Osteoblast (primary cell): ENCODE results near the gene SCGN. TPM values are rescaled to one million over a fixed set of nuclear protein-coding genes. Genes with fewer than 3 reads are reported as not detected.

Source experiments
- DNase-seq: peaks from one replicate; pipeline ENCODE4 v3.0.0; 2011; ENCODE audit warnings: low spot score, mixed read lengths; ENCODE audit not compliant: insufficient read length; ENCODE audit errors: missing footprints
- H2AFZ ChIP-seq: 2 replicates; pipeline ENCODE4 v1.6.0; 2011; ENCODE audit warnings: mild to moderate bottlenecking, low read length
- H3K27ac ChIP-seq: 2 replicates; pipeline ENCODE4 v1.5.1; 2011; ENCODE audit warnings: mild to moderate bottlenecking, low read depth, low read length, moderate library complexity
- H3K27me3 ChIP-seq: 2 replicates; pipeline ENCODE4 v1.6.0; 2012; ENCODE audit warnings: mild to moderate bottlenecking, control low read depth, inconsistent platforms, low read length, moderate library complexity; ENCODE audit not compliant: insufficient read depth
- H3K36me3 ChIP-seq: 2 replicates; pipeline ENCODE4 v1.5.1; 2011; ENCODE audit warnings: mild to moderate bottlenecking, low read length, control low read depth, moderate library complexity; ENCODE audit not compliant: insufficient read depth
- H3K4me1 ChIP-seq: 2 replicates; pipeline ENCODE4 v1.5.1; 2011; ENCODE audit warnings: mild to moderate bottlenecking, low read length, control low read depth, moderate library complexity; ENCODE audit not compliant: insufficient read depth
- H3K4me2 ChIP-seq: 2 replicates; pipeline ENCODE4 v1.6.0; 2011; ENCODE audit warnings: mild to moderate bottlenecking, low read length; ENCODE audit not compliant: insufficient read depth
- H3K4me3 ChIP-seq: fragments of 200-600 bp; sonication (generic); 3 replicates; pipeline ENCODE4 v1.5.1; 2012; ENCODE audit warnings: mild to moderate bottlenecking, low read length, inconsistent platforms; ENCODE audit not compliant: insufficient read depth
- H3K79me2 ChIP-seq: 2 replicates; pipeline ENCODE4 v1.6.0; 2012; ENCODE audit warnings: mild to moderate bottlenecking, low read length, control low read depth, inconsistent platforms; ENCODE audit not compliant: insufficient read depth
- H3K9me3 ChIP-seq: 2 replicates; pipeline ENCODE4 v1.5.1; 2011; ENCODE audit warnings: low read depth, low read length, control low read depth
- H4K20me1 ChIP-seq: 2 replicates; pipeline ENCODE4 v1.6.0; 2012; ENCODE audit warnings: mild to moderate bottlenecking, low read length, control low read depth; ENCODE audit not compliant: insufficient read depth
- total RNA-seq: library from RNA; depleted of rRNA; stranded (reverse); fragments of >200 nt; gene quantifications from 2 replicates; pipeline ENCODE4 v1.2.3, GENCODE V29; 2012
- TF ChIP-seq, protein P1 (sequence below): IDR thresholded peaks from 2 replicates; pipeline ENCODE4 v1.5.1; 2011; ENCODE audit warnings: mild to moderate bottlenecking, low read depth, low read length, moderate library complexity; ENCODE audit errors: extremely low read depth

The SCGN gene
- total RNA-seq, 1 donor = not detected

DNA sequence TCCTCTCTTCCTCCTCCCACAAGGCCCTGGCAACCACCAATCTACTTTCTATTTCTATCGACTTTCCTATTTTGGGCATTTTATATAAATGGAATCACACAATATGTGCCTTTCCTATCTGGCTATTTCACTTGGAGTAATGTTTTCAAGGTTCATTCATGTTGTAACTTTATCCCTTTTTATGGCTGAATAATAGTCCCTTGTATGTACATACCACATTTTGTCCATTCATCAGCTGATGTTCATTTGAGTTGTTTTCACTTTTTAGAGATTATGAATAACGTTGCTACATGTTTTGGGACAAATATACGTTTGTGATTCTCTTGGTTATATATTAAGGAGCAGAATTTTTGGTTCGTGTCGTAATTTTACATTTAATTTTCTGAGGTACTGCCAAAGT, 33.9 kb downstream of the SCGN start:
- no peak overlapping the region for H2AFZ ChIP-seq
- TF ChIP-seq, protein P1, sequence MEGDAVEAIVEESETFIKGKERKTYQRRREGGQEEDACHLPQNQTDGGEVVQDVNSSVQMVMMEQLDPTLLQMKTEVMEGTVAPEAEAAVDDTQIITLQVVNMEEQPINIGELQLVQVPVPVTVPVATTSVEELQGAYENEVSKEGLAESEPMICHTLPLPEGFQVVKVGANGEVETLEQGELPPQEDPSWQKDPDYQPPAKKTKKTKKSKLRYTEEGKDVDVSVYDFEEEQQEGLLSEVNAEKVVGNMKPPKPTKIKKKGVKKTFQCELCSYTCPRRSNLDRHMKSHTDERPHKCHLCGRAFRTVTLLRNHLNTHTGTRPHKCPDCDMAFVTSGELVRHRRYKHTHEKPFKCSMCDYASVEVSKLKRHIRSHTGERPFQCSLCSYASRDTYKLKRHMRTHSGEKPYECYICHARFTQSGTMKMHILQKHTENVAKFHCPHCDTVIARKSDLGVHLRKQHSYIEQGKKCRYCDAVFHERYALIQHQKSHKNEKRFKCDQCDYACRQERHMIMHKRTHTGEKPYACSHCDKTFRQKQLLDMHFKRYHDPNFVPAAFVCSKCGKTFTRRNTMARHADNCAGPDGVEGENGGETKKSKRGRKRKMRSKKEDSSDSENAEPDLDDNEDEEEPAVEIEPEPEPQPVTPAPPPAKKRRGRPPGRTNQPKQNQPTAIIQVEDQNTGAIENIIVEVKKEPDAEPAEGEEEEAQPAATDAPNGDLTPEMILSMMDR = no peak
- no peaks in the 10 kb centered on the region for H3K79me2 ChIP-seq
- no peak overlapping the region for H3K27ac ChIP-seq
- no peak overlapping the region for H3K4me2 ChIP-seq
- no peaks in the 10 kb centered on the region for H3K36me3 ChIP-seq
- H3K4me1 ChIP-seq = no peaks in the 10 kb centered on the region
- no peak overlapping the region for H3K4me3 ChIP-seq
- H3K27me3 ChIP-seq = no peaks in the 10 kb centered on the region
- DNase-seq = no peak
- no peaks in the 10 kb centered on the region for H4K20me1 ChIP-seq
- H3K9me3 ChIP-seq = no peaks in the 10 kb centered on the region

DNA sequence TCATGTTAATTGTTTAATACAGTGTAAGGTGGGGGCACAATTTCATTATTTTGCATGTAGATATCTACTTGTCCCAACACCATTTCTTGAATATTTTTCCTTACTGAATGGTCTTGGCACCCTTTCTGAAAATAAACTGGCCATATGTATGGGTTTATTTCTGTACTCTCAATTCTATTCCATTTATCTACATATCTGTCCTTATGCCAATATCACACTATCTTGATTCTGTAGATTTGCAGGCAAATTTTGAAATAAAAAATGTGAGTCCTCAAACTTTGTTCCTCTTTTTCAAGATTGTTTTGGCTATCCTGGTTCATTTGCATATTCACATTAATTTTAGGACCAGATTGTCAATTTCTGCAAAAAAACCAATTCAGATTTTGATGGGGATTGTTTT, 34.8 kb downstream of the SCGN start:
- H3K4me3 ChIP-seq = no peak overlapping the region
- H3K4me2 ChIP-seq = no peak overlapping the region
- H3K79me2 ChIP-seq = no peaks in the 10 kb centered on the region
- no peaks in the 10 kb centered on the region for H4K20me1 ChIP-seq
- H3K9me3 ChIP-seq = no peaks in the 10 kb centered on the region
- H3K27ac ChIP-seq = no peak overlapping the region
- H3K36me3 ChIP-seq = no peaks in the 10 kb centered on the region
- H2AFZ ChIP-seq = no peak overlapping the region
- DNase-seq = no peak
- TF ChIP-seq, protein P1 = no peak
- H3K27me3 ChIP-seq = no peaks in the 10 kb centered on the region
- no peaks in the 10 kb centered on the region for H3K4me1 ChIP-seq

DNA sequence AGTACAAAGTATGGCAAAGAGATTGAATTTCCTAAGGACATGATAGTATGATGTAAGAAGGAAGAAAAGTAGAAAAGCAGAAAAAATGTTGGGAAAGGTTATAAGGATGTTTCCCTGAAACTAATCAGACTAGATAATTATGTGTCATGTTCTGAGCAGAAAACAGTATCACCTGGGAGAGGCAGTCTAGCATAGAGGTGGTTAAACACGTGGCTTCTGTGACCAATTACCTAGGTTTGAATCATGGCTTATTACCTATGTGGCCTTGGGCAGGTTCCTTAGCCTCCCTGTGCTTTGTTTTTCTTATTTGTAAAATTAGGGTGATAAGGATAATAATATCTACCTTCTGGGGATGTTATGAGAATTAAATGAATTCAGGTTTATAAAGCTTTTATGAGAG, 38.0 kb downstream of the SCGN start:
- no peak for DNase-seq
- no peaks in the 10 kb centered on the region for H3K27me3 ChIP-seq
- no peak overlapping the region for H3K4me3 ChIP-seq
- no peaks in the 10 kb centered on the region for H3K4me1 ChIP-seq
- H3K9me3 ChIP-seq = no peaks in the 10 kb centered on the region
- TF ChIP-seq, protein P1 = no peak
- no peak overlapping the region for H3K4me2 ChIP-seq
- H2AFZ ChIP-seq = no peak overlapping the region
- no peak overlapping the region for H3K27ac ChIP-seq
- no peaks in the 10 kb centered on the region for H3K36me3 ChIP-seq
- no peaks in the 10 kb centered on the region for H4K20me1 ChIP-seq
- no peaks in the 10 kb centered on the region for H3K79me2 ChIP-seq

DNA sequence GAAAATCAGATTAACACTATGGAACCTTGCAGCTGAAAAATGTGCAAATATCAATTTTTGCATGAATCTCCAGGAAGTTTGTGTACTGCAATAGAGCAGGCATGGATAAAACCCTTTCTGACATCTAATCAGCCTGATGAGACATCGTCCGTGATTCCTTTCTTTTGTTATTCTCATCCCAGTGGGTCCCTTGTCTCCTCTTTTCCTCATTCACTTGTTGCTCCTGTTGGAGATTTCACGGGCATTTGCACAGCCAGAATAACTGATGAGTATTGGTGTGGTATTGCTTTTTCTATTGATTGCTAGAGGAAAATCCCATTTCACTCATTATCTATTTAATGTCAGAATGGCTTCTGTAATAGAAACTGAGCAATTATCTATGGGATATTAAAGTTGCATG, 39.9 kb downstream of the SCGN start:
- Histone ChIP-seq H3K36me3 (no peaks in the 10 kb centered on the region), H3K27ac (no peak overlapping the region), H3K79me2 (no peaks in the 10 kb centered on the region), H2AFZ (no peak overlapping the region), H3K4me2 (no peak overlapping the region), H3K27me3 (no peaks in the 10 kb centered on the region), H3K9me3 (no peaks in the 10 kb centered on the region), H4K20me1 (no peaks in the 10 kb centered on the region), H3K4me3 (no peak overlapping the region), H3K4me1 (no peaks in the 10 kb centered on the region)
- DNase-seq = no peak
- TF ChIP-seq, protein P1 = no peak
